Astrocyte of the cerebellum (primary cell): Measurements from ENCODE around the gene LYPD3.
"Not testable (repeated sequence)": the region's sequence is repeated elsewhere in the genome, so short reads cannot be mapped to it uniquely, and the experiment has no call there.

Experiments used
- DNase-seq: peaks from one replicate; pipeline ENCODE4 v3.0.0-alpha.2; 2011; ENCODE audit warnings: low read depth
- H3K4me3 ChIP-seq: 2 replicates; pipeline ENCODE4 v1.5.1; 2011; ENCODE audit warnings: mild to moderate bottlenecking, low read depth, low read length, moderate library complexity
- in situ Hi-C: cut with HindIII; loops from 2 replicates; pipeline ENCODE4 v1.10.0; 2017; ENCODE audit warnings: low sequenced_read_pairs
- TF ChIP-seq, protein P1 (sequence below): IDR thresholded peaks from 2 replicates; pipeline ENCODE4 v1.5.1; 2012; ENCODE audit warnings: low read length, low read depth, moderate library complexity, mild to moderate bottlenecking; ENCODE audit errors: missing control alignments

The LYPD3 gene

DNA sequence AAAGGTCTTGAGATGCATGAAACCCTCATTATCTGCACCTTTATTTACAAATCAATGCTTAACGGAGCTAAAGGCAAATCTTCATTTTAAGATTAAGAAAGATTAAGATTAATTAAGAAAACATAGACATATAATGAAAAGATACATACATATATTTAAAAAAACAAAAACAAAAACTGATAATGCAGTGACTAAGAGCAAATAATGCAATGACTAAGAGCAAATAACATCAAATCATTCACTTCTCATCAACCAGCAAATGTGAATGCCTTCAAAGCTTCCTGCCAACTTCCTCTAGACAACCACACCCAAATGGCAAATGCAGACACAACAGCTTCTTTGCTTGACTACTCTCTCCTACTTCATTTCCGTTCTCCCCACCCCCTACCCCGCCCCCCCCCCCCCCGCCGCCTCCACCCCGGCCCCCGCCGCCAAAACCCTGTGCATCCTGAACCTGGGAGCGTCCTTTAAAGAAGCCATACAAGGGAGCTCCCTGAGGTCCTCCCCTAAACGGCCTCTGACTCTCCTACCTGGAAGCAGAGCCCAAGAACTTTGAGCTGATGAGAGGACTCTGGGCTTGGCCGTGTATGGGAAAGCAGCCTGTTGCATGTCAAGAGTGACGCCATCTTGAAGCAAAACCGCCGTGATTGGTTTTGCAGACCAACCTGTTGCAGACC lies 26.2 kb downstream of the LYPD3 start:
- no peak overlapping the region for H3K4me3 ChIP-seq
- in situ Hi-C loops: no loop called here
- DNase-seq: no peak

DNA sequence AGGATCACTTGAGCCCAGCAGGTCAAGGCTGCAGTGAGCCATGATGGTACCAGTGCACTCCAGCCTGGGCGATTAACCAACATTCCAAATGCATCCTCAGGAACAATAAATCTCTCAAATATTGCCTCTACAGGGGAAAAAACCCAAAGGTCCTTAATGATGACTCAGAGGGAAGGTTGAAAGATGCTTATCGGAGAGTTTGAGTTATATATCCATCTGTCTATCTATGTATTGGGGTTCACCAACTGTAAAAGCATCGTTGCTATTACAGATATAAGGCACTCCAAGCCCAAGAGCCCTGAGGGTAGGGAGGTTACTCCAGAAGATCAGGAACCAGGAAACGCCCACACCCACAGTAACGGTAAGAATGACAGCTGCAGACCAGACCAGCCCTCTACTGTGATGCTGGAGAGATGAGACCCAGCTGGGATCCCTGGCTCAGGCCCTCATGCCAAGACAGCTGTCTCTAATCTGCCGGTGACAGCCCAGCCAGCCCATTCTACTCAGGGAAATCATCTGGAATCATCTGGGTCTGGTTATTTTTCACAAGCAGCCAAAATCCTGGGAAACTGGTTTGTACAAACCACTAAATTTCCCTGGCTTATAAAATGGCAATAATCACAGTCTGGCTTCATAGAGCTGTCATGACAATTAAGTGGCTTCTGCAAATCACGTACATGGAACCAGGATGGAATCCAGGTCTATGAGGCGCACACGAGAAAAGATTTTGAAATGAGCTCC lies 26.9 kb downstream of the LYPD3 start:
- no peak for DNase-seq
- in situ Hi-C loops: no loop called here
- no peak overlapping the region for H3K4me3 ChIP-seq
- TF ChIP-seq, protein P1, sequence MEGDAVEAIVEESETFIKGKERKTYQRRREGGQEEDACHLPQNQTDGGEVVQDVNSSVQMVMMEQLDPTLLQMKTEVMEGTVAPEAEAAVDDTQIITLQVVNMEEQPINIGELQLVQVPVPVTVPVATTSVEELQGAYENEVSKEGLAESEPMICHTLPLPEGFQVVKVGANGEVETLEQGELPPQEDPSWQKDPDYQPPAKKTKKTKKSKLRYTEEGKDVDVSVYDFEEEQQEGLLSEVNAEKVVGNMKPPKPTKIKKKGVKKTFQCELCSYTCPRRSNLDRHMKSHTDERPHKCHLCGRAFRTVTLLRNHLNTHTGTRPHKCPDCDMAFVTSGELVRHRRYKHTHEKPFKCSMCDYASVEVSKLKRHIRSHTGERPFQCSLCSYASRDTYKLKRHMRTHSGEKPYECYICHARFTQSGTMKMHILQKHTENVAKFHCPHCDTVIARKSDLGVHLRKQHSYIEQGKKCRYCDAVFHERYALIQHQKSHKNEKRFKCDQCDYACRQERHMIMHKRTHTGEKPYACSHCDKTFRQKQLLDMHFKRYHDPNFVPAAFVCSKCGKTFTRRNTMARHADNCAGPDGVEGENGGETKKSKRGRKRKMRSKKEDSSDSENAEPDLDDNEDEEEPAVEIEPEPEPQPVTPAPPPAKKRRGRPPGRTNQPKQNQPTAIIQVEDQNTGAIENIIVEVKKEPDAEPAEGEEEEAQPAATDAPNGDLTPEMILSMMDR: no peak

More for the DNA sequence above, 26.2 kb downstream of the LYPD3 start:
- TF ChIP-seq, protein P1: no peak

DNA sequence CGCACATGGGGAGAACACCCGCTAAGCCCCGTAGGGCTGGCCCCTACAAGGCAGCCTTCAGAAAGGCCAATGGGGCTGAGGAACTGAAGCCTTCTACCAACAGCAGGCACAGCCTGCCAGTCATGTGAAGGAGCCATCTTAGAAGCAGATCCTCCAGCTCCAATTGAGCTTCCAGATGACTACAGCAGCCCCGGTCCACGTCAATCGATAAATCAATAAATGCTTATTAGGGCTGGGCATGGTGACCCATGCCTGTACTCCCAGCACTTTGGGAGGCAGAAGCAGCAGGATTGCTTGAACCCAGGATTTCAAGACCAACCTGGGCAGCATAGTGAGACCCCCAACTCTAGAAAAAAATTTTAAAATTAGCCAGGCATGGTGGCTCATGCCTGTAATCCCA lies 27.7 kb downstream of the LYPD3 start:
- DNase-seq: no peak
- TF ChIP-seq, protein P1: no peak
- in situ Hi-C loops: no loop called here
- H3K4me3 ChIP-seq: no peak overlapping the region

DNA sequence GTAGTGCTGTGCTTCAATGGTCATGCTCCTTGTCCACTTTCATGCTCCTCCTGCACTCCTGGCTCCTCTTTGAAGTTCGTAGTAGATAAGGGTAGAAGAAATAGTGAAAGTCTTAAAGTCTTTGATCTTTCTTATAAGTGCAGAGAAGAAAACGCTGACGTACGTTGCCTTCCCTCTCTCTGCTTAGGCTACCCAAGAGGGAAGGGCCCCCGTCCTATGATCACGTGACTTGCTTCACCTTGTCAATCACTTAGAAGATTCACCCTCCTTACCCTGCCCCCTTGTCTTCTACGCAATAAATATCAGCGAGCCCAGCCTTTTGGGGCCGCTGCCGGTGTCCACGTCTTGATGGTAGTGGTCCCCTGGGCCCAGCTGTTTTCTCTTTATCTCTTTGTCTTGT lies 28.1 kb downstream of the LYPD3 start:
- in situ Hi-C loops, H3K4me3 ChIP-seq, DNase-seq: not testable (repeated sequence)

DNA sequence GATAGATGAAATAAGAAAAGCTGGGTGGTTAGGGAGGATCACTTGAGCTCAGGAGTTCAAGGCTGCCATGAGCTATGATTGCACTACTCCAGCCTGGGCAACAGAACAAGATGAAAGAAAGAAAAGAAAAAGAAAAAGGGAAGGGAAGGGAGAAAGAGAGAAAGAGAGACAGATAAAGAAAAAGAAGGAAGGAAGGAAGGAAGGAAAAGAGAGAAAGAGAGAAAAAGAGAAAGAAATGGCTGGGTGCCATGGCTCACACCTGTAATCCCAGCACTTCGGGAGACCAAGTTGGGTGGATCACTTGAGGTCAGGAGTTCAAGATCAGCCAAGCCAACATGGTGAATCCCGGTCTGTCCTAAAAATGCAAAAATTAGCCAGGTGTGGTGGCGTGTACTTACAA lies 29.6 kb downstream of the LYPD3 start:
- TF ChIP-seq, protein P1: no peak
- no peak overlapping the region for H3K4me3 ChIP-seq
- in situ Hi-C loops: no loop called here
- no peak for DNase-seq

DNA sequence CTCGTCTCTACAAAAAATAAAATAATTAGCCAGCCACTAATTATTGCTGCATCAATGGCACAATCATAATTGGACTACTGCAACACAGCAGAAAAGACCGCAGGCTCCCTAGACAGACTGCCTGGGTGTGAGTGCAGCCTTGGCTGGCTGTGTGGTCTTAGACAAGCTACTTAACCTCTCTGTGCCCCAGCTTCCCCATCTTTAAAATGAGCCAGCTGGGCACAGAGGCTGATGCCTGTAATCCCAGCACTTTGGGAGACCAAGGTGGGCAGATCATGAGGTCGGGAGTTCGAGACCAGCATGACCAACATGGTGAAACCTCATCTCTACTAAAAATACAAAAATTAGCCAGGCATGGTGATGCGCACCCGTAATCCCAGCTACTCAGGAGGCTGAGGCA lies 31.7 kb downstream of the LYPD3 start:
- H3K4me3 ChIP-seq: no peak overlapping the region
- in situ Hi-C loops: no loop called here
- no peak for DNase-seq
- TF ChIP-seq, protein P1: no peak

DNA sequence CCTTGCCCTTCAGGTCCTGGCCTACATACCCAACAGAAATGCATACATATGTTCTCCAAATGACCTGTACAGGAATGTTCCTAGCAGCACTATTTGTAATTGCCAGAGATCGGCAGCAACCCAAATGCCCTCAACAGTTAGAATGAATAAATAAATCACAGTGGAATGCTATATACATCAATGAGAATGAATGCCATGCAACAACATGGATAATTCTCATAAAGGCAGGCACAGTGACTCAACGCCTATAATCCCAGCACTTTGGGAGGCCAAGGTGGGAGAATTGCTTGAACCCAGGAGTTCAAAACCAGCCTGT lies 32.1 kb downstream of the LYPD3 start:
- TF ChIP-seq, protein P1: no peak
- in situ Hi-C loops: no loop called here

More for the DNA sequence above, 32.1 kb downstream of the LYPD3 start:
- no peak for DNase-seq
- H3K4me3 ChIP-seq: no peak overlapping the region
